Endothelial cell of hepatic sinusoid (primary cell): ENCODE results near the gene HEPHL1.

Experiments used
- in situ Hi-C: cut with HindIII; loops from 2 replicates; pipeline ENCODE4 v1.10.0; 2017; ENCODE audit warnings: low sequenced_read_pairs

HEPHL1 gene

DNA sequence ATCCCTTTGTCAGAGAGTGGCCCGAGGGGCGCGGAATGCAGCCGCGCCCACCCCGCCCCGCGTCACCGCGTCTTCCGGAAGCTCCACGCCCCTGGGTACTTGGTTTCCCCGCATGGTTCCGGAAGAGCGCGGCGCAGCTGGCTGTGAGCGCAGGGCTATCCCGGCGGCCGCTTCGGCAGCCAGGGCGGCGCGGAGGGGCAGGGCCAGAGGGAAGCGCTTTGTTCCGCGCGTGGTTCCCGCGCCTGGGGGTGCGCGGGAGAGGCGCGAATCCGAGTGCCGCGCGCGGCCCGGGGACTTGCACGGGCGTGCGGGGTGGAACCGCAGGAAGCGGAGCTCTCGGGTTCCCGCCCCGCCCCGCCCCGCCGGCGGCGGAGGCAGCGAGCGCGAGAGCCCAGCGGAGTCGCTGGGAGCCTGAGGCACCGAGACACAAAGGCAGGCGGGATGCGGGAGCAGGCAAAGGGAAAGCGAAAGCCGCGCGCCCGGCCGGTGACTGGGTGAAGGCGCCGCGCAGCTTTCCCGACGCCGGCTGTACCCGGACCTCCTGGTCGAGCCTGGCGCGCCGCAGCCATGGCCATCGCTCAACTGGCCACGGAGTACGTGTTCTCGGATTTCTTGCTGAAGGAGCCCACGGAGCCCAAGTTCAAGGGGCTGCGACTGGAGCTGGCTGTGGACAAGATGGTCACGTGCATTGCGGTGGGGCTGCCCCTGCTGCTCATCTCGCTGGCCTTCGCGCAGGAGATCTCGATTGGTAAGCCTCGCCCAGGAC, 107.8 kb downstream of the HEPHL1 start, which contains the start of gene PANX1:
Gene PANX1 (plus strand): TSS at position 96 of the 766 bp plus-strand sequence. CDS start 472 bp downstream, at position 568.
- in situ Hi-C loops, result no loop called here

DNA sequence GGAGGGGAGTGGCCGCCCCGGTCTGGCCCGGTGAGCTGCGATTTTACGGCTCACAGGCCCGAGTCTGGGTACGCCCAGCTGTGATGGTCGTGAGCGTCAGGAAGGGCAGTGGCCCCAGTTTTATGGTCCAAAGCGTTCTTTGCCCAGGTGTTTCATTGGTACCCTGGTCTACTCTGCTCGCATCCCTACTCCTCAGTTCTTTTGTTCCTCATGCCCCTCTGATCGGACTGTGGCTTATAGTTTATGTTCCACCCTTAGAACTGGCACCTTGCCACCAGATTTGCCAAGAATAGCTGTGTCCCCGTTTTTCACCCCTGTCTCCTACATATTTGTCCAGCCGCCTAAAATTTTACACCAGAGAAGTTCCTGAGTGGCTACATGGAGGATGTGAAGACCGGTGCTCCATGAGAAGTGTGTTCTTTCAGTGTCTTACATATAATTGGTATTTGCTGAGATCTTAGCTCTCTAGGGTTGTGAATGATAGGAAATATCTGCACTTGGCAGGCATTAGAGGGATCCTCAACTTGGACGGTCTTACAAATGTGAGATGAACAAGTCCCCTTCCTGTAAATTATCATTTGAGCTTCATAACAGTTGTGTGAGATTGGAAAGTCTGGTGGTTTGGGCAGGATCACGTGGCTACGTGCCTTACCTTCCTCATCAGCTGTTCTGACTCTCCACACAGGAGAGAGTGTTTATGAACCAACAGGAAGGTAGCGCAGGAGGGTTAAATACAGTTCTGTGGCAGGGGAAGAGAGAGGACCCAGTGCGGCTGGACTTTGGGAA, 108.6 kb downstream of the HEPHL1 start:
- in situ Hi-C loops, result no loop called here

DNA sequence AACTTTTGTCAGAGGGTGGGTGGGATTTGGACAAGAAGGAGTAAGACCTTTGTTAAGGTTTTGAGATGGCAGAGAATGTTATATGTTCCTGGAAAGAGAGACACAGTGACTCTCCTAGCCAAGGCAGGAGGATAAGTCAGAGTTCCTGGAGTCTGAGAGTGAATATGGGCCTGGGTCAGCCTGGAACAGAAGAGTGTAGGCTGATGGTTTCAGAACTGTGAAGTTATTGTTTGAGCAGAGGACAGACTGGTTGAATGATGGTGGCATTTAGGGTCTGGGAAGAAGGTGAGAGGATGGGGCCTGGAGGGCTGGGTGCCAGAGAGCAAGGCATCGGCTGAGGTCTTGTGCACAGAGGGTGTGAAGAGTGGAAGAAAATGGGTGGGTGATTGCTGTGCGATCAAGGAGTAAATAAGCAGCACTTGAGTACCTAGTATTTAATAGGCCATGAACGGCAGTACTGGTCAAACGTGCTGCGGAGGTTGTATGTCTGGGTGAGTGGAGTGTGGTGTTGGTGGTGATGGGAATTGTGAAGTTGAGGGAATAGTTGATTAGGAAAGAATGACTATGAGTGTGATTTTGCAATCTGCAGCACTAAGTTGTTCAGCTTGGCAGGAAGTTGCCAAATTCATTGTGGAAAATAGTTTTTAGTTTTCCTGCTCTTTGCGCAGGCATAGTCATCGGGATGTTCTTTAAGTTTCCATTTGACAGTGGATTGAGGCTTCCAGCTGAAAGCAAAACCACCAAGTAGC, 109.3 kb downstream of the HEPHL1 start:
- in situ Hi-C loops, result no loop called here

DNA sequence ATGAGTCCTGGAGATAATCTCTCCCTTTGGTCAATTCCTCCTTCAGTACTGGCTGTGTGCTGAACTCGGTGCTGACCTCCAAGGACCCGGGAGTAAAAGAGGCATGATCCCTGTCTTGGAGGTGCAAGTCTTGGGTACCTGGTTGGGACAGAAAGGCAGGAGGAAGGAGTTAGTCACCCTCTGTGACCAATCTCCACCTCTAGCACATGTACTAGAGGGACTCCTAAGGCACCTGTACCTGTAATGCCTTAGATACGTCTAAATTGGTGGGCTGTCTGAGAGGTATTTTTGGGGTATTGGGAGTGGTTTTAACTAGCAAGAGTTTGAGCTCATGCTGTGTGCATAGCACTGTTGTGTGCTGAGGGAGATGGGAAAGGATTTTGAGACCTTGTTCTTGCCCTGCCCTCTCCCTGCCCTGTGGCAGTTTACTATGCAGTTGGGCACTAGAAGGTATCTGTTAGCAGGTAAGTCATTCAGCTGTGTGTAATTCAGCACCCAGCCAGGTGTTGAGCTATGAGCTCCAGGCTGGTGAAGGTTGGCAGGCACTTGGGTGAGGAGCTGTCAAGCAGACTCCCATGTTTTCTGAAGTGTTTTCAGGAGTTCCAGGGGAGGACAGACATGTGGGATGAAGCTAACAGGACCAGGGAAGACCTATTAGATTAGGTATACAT, 110.0 kb downstream of the HEPHL1 start:
- in situ Hi-C loops, result no loop called here

DNA sequence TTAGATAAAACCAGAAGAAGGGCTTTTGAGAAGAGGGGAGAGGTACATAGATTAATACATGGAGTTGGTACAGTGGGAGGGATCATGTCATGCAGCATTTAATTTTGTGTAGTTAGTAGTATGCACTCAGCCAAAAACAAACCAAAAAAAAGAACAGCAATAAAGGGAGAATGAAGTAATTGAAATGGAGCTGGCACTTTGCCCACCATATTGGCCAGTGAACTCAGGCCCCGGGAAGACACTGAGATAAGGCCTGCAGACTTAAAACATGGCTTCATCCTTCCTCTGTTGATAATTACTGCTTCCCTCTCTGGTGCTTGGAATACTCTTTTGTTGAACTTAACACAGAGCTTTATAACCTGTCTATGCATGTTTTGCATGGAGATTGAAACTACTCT, 110.6 kb downstream of the HEPHL1 start:
- in situ Hi-C loops, result no loop called here

DNA sequence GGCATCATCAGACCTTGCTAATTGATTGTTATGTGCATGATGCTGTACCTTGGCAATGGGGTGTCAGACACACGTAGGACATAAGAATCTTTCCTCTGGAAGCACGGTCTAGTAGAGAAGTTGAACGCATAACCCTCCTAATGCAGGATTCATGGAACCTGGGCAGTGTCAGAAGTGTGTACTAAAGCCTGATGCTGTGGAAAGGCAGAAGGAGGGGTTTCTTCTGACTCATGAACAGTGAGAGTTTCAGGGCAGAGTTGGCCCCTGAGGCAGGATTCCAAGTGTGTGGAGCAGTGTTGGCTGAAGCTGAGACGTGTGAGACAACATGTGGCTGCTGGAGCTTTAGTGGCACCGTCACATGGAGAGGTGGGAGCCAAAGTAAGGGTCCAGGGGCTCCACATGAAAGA, 111.0 kb downstream of the HEPHL1 start:
- in situ Hi-C loops, result no loop called here

DNA sequence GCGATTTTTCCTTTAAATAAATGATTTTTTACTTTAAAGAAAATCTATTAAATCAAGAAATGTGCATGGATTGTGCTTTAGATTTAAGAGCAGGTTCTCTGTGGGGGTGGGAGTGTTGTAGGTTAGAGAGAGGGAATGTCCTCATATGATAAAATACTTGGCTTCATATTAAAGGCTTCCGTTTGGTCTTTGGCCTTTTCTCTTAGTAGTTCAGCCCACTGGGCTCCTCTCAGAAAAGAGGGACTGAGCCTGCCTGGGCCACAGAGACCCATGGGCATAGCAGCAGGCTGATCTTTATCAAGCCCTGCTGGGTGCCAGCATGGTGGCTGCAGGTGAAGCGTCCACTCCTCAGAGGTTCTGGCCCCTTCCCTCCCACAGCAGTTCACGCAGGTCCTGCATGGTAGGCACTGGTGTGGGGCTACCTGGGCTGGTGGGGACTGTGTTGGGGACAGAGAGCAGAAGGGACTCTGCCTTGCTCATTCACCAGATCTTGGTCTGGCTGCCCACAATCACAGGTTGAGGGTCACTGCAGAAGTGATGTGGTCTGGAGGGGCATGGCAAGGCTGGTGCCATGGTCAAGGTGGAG, 111.8 kb downstream of the HEPHL1 start:
- in situ Hi-C loops, result no loop called here

DNA sequence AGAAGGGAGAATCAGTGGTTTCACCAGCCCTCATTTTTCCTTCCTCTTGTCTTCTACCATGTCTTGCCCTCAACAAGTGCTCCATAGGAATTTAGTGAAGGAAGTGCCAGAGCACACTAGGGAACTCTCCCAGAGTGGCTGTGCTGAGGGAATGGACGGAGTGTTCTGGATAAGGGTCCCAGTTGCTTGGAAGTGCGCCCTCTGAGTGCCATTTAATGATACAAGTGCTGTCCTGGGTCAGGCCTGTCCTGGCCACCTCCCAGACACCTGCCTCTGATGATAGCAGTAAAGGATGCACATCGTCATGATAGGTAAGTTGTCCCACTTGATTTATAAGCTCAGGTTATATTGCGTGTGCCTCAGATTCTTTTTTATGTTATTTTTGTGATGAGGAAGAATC, 112.6 kb downstream of the HEPHL1 start:
- in situ Hi-C loops, result no loop called here

DNA sequence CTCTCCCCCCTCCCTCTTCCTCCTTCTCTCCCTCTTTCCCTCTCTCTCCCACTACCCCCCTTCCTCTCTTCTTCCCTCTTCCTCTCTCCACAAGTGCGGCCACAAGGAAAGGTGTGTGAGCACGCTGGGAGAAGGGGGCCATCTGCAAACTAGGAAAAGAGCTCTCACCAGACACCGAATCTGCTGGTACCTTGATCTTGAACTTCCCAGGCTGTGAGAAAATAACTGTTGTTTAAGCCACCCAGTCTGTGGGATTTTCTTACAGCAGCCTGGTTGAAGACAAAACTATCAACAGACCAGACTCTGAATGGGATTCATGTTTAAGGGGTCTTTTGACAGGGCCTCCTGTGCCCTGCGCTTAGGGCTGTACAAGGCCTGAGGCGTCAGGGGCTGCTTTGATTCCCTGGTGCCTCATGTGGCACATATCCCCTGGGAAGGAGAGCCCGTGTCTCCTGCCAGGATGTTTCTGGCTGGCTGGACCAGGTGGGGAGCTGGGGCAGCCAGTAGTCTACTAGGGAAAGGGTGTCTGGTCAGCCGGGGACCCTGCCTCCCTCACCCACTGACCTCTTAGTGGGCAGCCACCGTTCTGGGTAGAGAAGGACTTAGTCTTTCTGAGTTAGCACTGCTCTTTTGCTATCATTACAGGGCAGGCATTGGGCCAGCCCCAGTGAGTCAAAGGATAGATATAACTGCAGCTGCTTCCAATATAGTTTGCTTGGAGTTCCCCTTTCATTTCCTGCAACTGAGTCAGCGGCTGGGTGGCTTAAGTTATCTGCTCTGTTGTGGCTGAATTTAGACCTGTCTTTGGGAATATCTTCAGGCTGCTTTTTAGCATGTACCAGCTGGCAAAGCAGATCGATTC, 113.7 kb downstream of the HEPHL1 start:
- in situ Hi-C loops, result no loop called here

DNA sequence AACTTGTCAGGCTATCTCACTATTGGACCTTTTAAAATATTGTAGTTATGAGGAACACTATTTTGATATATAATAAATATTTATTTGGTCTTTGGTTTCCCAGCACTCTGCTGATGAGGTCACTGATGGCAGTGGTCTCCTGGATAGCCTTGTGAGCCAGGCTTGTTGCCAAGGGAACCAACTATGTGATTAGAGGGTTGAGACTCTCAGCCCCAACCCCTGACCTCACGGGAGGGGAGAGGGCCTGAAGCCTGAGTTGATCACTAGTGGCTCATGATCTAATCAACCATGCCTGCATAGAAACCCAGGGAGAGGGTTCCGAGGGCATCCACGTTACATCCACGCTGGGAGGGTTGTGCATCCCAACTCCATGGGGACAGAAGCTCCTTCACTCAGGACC, 118.3 kb downstream of the HEPHL1 start:
- in situ Hi-C loops, result no loop called here

DNA sequence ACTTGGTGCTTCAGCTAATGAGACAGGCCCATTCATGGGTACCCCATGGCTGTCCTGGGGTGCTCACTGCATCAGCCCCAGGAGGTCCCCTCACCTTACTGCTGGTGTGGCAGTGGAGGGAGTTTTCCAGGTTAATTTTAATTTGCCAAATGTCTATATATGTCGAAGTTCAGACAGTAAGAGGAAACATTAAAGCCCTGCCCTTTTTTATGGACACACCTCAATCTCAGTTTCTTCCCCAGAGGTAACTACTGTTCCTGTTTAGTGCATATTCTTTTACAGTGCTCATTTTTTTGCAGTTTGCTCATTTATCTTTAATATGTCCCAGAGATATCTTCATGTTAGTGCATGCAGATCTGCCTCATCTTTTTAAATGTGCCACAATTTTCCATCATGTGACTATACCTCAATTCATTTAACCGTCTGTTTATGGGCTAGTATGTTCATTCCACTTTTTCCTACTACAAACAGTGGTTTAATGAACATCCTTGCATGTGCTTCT, 119.1 kb downstream of the HEPHL1 start:
- in situ Hi-C loops, result no loop called here

DNA sequence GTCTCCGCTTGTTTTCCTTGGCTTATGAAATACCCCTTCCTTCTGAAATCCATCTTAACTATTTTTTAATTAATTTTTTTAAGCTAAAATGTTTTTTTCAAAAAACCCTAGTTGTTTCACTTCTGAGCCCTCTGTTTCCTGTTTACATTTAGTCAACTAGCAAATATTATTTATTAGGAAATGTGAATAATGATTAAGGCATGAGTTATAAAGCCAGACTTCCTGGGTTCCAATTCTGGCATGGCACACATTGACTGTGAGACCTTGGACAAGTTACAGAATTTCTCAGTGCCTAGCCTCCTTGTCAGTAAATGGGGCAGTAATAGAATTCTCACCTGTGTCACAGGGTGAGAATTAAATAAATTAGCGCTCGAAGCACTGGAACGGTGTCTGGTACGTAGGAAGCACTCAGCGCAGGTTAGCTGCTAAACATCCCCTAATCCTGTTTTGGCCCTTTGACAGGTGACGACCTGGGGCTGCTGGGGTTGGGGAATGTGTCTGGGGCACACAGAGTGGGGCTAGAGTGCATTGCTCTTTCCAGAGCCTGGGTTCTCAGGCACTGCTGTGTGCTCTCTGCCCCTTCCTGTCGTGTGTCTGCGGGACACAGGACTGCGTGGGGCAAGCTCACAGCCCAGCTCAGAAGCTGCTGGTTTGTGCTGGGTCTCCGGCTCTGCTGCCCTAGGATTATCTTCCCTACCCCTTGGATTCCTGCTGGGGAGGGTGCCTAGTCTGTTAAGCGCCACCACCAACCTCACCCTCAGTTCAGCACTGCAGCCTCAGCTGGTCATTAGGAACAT, 120.6 kb downstream of the HEPHL1 start:
- in situ Hi-C loops, result no loop called here

DNA sequence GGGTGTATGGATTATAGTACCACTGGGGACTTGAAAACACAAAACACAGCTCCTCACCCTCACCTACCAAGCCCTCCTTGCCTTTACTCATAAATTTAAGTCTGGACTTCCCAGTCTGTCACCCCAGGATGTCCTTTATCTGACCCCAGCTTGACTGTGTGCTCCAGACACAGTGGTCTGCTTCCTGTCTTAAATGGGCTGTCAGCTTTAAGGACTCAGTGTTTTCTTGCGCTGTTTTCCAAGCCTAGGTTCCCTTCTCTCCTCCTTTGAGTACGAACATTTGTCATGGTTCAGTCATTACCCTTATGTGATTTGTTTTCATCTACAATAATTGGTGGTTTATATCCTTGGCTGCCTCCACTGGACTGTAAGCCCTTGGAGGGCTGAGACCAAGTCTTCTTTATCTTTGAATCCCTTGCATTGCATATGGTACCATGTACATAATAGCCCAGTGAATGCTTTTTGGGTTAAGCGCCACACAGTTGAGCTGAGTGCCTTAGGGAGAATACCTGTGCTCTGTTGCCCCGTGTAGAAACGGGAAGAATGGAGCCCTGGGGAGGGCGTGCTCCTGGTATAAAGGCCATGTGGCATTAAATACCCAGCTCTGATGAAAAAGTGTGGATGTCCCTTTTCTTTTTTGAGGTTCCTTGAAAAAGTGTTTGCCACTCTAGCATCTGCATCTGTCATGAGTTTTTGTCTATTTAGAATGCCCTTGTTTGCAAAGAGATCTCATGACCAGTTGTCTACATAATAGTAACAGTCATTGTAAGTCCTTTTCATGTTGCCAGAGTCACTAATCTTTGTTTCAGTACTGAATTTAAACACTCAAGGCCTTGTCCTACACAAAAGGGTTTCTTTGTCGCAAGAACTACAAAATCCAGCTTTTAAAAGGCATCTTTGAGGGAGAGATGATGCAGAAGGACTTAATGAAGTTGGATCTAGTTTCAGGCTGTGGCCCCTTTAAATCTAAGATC, 121.4 kb downstream of the HEPHL1 start:
- in situ Hi-C loops, result no loop called here

DNA sequence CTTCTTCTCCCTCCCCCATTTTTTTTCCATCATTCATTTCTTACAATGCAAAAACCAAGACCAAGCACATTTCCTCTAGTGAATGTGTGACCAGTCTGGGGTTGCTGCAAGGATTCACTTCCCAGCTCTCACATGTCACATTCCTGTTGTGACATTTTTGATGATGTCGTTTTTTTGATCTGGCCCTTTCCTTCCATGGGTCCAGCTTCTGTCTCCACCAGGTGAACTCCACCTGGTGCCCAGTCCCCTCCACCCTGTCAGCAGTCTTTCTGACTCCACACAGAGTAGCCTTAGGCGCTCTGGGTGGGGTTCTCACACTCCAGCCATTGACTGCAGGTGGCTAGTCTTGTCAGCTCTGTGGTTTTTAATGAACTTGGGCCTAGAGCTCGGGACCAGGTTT, 123.1 kb downstream of the HEPHL1 start:
- in situ Hi-C loops, result no loop called here

DNA sequence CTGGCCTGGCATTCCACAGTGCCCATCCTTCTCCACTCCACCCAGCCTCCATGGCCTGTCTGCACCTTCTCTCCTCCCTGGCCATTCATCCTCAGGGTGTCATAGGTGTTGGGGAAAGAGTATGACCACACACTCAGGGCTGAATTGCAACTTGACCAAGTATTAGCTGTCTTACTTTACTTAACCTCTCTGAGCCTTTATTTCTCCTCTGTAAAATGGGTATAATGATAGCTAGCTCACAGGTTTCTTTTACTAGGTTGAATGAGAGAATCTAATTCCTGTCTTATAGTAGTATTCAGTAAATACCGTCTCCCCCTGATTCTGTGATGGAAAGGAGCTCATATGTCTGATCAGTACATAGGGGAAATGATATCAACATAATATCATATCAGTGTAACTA, 123.5 kb downstream of the HEPHL1 start:
- in situ Hi-C loops, result no loop called here

DNA sequence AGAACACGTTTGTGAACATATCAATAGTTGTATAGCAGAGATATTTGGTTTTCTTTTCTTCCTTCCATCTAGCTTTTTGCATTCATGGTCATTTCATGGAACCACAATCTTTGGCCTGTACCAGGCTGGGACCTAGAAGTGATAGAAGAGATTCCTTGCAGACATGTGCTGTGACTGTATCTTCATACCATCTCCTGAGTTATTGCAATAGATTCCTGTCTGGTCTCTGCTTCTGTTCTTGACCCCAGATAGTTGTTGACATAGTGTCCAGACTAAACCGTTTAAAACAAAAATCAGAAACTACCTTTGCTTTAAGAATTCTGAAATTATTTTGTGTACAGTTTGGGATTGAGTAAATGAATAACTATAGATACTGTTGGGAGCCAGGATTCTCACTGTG, 124.3 kb downstream of the HEPHL1 start:
- in situ Hi-C loops, result no loop called here

DNA sequence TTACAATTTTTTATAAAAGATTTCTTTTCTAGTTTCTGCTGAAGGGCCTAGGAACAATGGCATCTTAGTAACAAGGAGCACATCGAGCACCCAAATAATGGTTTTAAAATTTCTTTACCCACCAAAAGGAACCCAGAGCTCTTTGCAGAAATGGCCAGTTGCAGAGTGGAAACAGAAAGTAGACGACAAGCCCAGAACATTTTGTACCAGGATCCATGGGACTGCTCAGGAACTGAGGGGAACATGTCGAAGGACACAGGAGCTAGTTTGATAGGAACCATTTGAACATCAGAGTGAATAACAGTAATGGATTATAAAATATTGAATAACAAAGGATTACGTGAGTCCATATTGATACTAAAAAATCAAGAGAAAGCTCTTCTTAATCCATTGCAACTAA, 124.8 kb downstream of the HEPHL1 start:
- in situ Hi-C loops, result no loop called here

DNA sequence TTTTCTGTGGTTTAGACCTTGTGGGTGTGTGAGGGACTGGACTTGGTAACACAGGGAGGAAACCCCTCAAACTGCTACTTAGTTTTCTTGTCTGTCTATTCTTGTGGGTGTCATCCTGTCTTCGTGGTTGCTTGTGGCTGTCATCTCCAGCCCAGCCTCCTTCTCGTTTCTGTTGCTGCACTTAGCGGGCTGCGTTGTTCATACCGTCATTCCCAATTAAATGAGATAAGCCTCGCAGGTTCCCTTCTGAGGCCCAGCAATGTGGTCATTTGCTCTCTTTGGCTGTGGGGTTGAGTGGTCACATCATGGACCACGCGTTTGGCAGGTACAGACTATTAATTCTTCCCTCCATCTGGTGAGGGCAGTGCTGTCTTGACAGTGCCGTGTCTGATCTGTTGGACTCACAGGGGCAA, 126.3 kb downstream of the HEPHL1 start:
- in situ Hi-C loops, result no loop called here
